PFSK-1 (cell line): ENCODE data around the gene KRR1.

ENCODE experiments used
- FOXP2 ChIP-seq: optimal IDR thresholded peaks from 2 replicates; pipeline ENCODE3; 2011; ENCODE audit warnings: borderline replicate concordance, control low read depth, inconsistent platforms; ENCODE audit not compliant: insufficient read depth; ENCODE audit errors: extremely low read length, extremely low read depth
- POLR2AphosphoS5 ChIP-seq: IDR thresholded peaks from 2 replicates; pipeline ENCODE4 v1.6.1; 2012; ENCODE audit warnings: low read depth, mild to moderate bottlenecking, control low read depth, low read length, moderate library complexity
- REST ChIP-seq, 2 experiments: IDR thresholded peaks; 2 replicates each; pipeline versions ENCODE4 v1.6.1 to v1.8.0; 2011 to 2012; ENCODE audit warnings: low read depth in 2 of 2, low read length in 2 of 2, control low read depth in 1 of 2, inconsistent platforms in 1 of 2, mild to moderate bottlenecking in 1 of 2, moderate library complexity in 1 of 2; ENCODE audit not compliant: insufficient read depth in 1 of 2
- SIN3A ChIP-seq: IDR thresholded peaks from 2 replicates; pipeline ENCODE4 v1.6.1; 2012; ENCODE audit warnings: mild to moderate bottlenecking, low read length, moderate library complexity, borderline replicate concordance; ENCODE audit not compliant: insufficient read depth
- TAF1 ChIP-seq: IDR thresholded peaks from 2 replicates; pipeline ENCODE4 v1.6.1; 2012; ENCODE audit warnings: low read length, control low read depth, borderline replicate concordance; ENCODE audit not compliant: insufficient read depth

KRR1 gene

GRCh38 chr12:75553836-75554555 lies 42.6 kb upstream of the KRR1 start:
- no peak for TF ChIP-seq POLR2AphosphoS5
- TF ChIP-seq SIN3A = no peak
- no peak for TF ChIP-seq REST (IDR thresholded peaks at IDR 0.05; ENCODE audit: insufficient read depth in 1 of 2, low read depth in 2 of 2, low read length in 2 of 2)
- TF ChIP-seq TAF1 = no peak
- TF ChIP-seq FOXP2 = no peak

DNA sequence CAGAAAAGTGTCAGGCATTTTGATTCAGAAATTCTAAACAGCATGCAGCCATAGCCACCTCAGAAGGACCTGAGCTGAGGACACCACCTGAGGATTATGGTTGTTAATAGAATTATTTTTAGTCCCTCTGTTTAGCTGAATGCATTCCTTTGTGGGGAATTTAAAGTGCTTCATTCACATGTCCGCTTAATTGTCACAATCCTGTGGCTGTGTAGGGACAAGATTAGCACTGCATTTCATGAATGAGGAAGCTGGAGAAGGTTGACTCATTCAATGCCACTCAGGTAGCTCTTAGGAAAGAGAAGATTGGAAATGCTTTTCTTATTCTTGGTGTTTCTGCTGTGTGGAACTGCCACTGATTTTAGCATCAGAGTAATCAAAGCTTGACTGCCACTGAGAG lies 42.0 kb upstream of the KRR1 start:
- no peak for TF ChIP-seq SIN3A
- TF ChIP-seq TAF1 = no peak
- no peak for TF ChIP-seq POLR2AphosphoS5
- no peak for TF ChIP-seq REST (IDR thresholded peaks at IDR 0.05; ENCODE audit: insufficient read depth in 1 of 2, low read depth in 2 of 2, low read length in 2 of 2)
- no peak for TF ChIP-seq FOXP2

DNA sequence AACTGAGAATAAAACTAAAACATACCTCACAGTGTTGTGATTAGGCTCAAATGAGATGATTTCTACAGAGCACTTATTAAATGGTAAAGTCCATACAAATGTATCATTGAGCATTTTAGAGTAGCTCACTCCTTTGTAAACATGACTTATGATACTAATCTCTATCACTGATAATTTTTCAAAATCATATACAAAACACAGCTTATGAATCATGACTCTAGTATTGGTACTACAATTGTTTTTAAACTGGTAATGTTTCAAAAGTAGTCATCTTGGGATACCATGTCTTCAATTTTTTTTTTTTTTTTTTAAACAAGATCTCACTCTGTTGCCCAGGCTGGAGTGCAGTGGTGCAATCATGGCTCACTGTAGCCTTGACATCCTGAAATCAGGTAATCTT lies 40.1 kb upstream of the KRR1 start:
- no peak for TF ChIP-seq FOXP2
- TF ChIP-seq TAF1 = no peak
- no peak for TF ChIP-seq SIN3A
- no peak for TF ChIP-seq POLR2AphosphoS5
- TF ChIP-seq REST (IDR thresholded peaks at IDR 0.05; ENCODE audit: insufficient read depth in 1 of 2, low read depth in 2 of 2, low read length in 2 of 2) = no peak

DNA sequence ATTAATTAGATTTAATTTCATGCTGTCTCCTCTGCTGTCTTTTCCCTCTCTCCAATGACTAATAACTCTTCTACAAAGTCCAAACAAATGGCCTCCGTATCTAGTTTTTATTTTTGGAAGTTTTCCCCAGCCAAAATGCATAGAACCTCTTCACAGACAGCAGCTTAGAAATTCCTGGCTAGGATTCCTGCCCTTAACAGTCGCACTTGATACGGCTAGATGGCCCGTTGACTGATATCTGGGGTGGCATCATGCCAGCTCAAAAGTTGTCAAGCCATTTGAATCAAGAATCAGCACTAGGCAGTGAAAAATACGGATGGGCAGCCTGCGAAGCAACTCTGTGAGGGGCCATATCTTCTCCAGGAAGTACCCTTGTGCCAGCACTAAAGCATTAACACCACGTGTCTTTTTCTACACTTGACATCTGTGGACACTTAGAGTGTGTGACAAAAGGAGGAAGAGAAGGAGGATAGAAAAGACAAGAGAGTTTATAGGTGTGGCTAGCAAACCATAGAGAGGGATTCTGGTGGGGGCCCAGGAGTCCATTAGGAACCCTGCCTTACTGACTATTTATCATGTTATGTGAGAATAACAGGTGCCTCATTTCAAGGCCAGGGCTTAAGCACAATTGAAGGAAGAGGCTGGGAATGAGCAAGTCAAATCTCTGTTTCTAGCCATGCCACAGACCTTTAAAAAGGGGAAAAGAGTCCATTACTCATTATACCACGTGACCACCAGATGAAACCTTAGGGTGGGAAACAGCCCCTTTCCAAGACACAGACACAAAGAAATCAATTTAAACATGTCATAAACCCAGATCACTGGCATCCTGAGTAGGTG lies 39.2 kb upstream of the KRR1 start:
- no peak for TF ChIP-seq REST (IDR thresholded peaks at IDR 0.05; ENCODE audit: insufficient read depth in 1 of 2, low read depth in 2 of 2, low read length in 2 of 2)
- TF ChIP-seq POLR2AphosphoS5 = no peak
- no peak for TF ChIP-seq FOXP2
- TF ChIP-seq TAF1 = no peak
- no peak for TF ChIP-seq SIN3A

- TF ChIP-seq SIN3A (no peak), REST (IDR thresholded peaks at IDR 0.05; ENCODE audit: insufficient read depth in 1 of 2, low read depth in 2 of 2, low read length in 2 of 2) (no peak), POLR2AphosphoS5 (no peak), FOXP2 (no peak), TAF1 (no peak)
Observed at GRCh38 chr12:75549989-75550388, 38.6 kb upstream of the KRR1 start.
